ENCODE data around the gene PRDM11.

PRDM11 gene

GRCh38 chr11:45173064-45173463 is 26.6 kb downstream of the PRDM11 start:
- FAIRE-seq, result no peak

DNA sequence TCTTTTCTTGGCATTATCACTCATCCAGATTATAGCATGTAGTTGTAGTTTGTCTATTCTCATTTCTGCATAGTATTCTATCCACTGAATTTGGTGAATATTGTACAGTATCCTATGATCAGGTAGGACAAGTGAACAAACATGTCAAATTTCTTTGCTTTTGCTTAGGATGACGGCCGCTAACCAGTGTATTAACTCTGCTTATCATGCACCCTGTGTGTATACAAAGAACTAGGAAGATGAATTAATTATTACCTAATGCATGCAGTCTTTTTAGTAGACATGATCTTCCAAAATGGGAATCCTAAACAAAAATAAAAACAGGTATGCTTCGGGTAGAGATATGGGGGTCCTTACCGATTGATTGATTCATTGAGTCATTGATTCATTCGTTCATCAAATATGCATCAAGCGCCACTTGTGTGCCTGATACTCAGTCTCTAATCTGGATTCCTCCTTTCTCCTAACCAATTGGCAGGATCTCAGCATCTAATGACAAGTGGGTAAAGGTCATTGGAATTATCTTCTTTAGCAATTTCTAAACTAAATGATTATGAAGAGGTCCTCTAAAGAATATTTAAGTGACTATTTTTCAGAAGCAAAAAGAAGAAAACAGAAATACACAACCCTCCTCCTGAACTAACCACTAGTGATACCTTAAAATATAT is 27.9 kb downstream of the PRDM11 start:
- FAIRE-seq (no peak), DNase-seq (ENCODE audit: insufficient read length, low spot score) (no peak)

More at GRCh38 chr11:45173064-45173463, 26.6 kb downstream of the PRDM11 start:
- no peak for DNase-seq (ENCODE audit: insufficient read length, low spot score)

GRCh38 chr11:45174963-45175362 is 28.5 kb downstream of the PRDM11 start:
- FAIRE-seq (no peak), DNase-seq (ENCODE audit: insufficient read length, low spot score) (no peak)

- no peak for DNase-seq (ENCODE audit: insufficient read length, low spot score)
- FAIRE-seq, result no peak
These were observed 30.6 kb downstream of the PRDM11 start for GRCh38 chr11:45176996-45177395.

DNA sequence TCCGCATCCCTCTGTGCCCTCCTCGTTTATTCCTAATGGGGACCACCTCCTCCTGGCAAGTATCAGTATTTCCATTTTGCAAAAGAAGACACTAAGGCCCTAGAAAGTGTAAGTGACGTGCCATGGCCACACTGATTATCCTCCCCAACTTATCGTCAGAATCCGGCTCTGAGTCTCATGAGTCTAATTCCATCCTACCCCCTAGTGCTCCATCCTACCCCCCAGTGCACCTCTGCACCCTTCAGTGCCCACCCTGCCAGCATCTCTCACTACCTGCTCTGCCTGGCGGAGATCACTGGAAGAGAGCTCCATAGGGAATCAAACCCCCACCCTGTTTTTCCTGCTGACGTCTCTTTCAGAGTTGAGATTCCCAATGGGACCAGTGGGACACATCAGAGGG is 31.8 kb downstream of the PRDM11 start:
- FAIRE-seq (no peak), DNase-seq (ENCODE audit: insufficient read length, low spot score) (no peak)

DNA sequence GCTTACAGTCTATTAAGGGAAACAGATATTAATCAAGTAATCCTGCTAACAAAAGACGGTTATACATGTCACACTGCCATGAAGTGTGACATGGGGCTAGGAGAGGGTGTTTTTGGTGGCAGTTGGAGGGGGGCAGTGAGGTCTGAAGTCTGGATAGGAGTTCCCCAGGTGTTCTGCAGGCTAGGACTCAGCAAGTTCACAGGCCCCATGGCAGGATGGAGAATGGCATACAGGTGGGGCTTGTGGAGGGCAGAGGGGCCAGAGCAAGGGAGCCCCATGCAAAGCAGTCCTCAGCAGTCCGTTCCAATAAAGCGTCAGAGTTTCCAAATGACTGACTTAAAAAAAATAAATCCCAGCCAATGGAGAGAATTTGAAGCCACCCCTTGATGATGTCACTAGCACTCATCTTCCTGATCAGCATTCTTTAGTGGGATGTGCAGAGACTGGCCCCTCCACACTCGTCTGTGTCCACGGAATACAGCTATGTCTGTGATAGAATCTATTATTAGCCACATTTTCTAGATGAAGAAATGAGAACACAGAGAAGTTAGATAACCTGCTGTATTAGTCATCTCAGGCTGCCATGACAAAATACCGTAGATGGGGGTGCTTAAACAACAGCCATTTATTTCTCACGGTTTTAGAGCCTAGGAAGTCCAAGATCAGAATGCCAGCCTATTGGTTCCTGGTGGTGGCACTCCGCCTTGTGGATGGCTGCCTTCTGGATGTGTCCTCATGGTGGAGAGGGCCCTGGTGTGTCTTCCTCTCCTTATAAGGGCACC is 32.6 kb downstream of the PRDM11 start:
- FAIRE-seq (no peak), DNase-seq (ENCODE audit: insufficient read length, low spot score) (no peak)

GRCh38 chr11:45179686-45180178 is 33.3 kb downstream of the PRDM11 start:
- DNase-seq (ENCODE audit: insufficient read length, low spot score), result no peak
- FAIRE-seq, result no peak

- FAIRE-seq, result no peak
These were observed 33.9 kb downstream of the PRDM11 start for GRCh38 chr11:45180179-45180847.

DNA sequence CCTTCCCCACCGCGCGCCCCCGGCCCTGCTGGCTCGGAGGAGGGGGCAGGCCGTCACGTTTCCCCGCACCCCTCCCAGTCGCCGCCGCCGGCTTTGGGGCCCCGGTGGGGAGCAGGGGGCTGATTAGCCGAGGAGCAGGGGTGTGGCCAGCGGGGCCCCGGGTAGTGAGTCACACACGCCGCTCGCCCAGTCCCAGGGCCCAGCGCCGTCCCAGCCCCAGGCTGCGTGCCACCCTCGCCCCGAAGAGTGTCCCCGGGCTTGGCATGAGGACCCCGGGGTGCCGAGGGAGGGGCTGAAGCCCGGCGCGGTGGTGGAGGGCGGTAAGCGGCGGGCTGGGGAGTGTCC is 34.4 kb downstream of the PRDM11 start:
- no peak for FAIRE-seq
- no peak for DNase-seq (ENCODE audit: insufficient read length, low spot score)

More at GRCh38 chr11:45180179-45180847, 33.9 kb downstream of the PRDM11 start:
- DNase-seq (ENCODE audit: insufficient read length, low spot score), result no peak

DNA sequence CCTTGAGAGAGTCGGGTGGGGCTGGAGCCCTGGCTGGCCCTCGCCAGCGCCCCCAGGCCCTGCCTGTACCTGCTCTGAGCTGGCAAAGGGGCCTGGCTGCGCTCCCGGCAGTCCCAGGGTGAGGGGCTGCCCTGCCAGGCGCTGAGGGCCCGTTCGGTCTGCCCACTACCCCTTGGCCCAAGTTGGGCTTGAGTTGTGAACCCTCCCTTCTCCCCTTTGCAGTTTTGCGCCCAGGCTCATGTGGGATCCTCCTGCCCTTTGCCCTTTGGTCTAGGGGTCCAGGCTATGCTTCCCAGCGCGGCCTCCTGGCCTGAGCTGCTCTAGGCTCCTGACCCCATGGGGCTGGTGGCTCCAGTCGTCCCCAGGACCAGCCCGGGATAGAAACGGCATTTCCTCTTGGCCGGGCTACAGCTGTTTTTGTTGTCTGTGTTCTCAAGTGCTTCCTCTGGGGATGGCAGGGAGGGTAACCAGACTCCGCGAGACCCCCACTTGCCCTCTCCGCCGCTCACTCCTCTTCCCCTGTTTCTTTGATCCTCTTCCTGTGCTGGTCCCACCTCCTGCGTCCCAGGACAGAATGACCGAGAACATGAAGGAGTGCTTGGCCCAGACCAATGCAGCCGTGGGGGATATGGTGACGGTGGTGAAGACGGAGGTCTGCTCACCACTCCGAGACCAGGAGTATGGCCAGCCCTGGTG is 34.9 kb downstream of the PRDM11 start:
- FAIRE-seq, result no peak
- DNase-seq (ENCODE audit: insufficient read length, low spot score), result no peak

DNA sequence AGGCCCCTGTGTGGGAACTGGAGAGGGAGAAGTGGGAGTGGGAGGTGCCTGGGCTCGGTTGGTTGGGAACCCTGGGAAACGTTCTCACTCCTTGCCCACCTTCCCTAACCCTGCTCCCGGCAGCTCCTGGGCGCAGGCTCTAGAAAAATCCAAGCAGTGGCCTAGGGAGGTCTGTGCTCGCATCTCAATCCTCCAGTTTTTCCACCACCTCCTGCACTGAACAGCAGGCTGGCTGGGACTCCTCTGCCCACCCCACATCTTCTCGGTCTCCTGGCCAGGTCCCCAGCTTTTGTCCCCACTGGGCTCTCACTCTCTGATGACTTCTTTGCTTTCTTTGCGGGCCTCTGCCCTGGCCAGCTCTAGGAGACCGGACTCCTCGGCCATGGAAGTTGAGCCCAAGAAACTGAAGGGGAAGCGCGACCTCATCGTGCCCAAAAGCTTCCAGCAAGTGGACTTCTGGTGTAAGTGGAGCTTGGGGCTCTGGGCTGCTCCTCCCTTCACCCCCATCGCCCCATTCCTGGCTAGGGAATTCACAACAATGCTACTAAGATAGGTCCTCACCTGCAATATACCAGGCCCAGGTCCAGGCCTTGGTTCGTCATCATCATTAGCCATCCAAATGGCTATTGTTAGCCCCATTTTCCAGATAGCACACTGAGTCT is 35.6 kb downstream of the PRDM11 start:
- FAIRE-seq, result no peak
- DNase-seq (ENCODE audit: insufficient read length, low spot score), result no peak

DNA sequence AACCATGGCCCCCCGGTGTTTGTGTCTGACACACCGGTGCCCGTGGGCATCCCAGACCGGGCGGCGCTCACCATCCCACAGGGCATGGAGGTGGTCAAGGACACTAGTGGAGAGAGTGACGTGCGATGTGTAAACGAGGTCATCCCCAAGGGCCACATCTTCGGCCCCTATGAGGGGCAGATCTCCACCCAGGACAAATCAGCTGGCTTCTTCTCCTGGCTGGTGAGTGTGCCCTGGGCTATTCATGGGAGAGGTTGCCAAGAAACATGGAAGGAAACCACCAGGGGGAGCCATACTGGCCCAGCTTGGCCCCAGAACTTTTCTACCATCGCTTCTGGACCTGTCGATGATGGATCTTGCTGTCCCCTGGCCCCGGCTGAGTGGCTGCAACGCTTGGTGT is 36.5 kb downstream of the PRDM11 start:
- DNase-seq (ENCODE audit: insufficient read length, low spot score) (no peak), FAIRE-seq (no peak)

GRCh38 chr11:45184640-45185039 is 38.2 kb downstream of the PRDM11 start:
- no peak for FAIRE-seq

DNA sequence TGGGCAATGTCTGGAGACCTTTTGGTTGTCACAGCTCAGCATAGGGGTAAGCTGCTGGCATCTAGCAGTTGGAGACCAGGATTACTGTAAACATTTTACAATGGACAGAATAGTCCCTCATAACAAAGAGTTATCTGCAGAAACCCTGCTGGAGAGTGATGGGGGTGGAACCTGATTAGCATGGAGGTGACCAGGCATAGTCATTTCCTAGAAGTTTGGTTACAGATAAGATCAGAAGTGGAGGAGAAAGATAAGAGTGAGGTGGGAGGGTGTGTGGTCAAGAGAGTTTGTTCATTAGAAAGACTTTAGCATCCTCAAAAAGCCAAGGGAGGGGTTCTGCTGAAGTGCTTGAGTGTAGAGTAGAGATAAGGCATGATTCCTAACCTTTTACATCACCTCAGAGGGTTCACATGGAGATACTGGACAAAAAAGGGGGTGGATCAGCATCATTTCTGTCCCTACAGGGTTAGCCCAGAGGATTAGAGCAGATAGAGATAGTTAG is 38.8 kb downstream of the PRDM11 start:
- FAIRE-seq, result no peak

More at GRCh38 chr11:45184640-45185039, 38.2 kb downstream of the PRDM11 start:
- DNase-seq (ENCODE audit: insufficient read length, low spot score), result no peak

GRCh38 chr11:45187375-45187774 is 40.9 kb downstream of the PRDM11 start:
- FAIRE-seq, result no peak

More for the DNA sequence above, 38.8 kb downstream of the PRDM11 start:
- DNase-seq (ENCODE audit: insufficient read length, low spot score), result no peak

GRCh38 chr11:45188127-45188526 is 41.7 kb downstream of the PRDM11 start:
- FAIRE-seq, result no peak

More at GRCh38 chr11:45187375-45187774, 40.9 kb downstream of the PRDM11 start:
- no peak for DNase-seq (ENCODE audit: insufficient read length, low spot score)

DNA sequence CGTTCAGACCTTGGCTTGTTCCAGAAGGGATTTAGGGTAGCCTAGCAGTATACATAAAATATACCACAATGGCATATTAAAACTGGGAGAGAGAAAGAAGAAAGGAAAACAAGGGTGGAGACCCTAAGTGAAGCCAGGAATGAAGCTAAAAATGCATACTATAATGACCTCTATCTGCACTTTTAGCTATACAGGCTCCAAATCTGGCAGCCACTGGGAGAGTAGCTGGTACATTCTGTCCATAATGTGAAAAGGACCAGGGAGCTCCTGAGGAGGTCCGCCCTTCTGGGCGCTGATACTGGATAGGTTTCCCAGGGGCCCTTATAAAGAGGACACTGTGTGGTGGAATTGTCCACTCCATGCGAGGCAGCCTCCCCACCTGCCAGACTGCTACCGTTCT is 42.8 kb downstream of the PRDM11 start:
- DNase-seq (ENCODE audit: insufficient read length, low spot score) (no peak), FAIRE-seq (no peak)

More at GRCh38 chr11:45188127-45188526, 41.7 kb downstream of the PRDM11 start:
- no peak for DNase-seq (ENCODE audit: insufficient read length, low spot score)

DNA sequence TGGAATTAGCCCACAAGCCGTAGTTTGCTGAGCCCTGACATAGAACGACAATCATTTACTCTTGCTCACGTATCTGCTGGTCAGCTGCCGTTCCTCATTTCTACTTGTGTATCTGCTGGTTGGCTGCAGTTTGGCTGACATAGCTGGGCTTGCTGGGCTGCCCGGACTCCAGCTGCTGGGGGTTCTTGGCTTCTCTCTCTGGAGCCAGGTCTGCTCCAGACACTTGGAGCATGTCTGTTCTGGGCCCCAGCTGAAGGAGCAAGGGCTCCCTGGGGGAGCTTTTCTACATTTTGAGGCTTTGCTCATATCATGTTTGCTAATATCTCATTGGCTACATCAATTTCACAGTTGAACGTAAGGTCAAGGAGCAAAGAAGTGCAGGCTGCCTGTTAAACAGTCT is 47.3 kb downstream of the PRDM11 start:
- no peak for FAIRE-seq
- no peak for DNase-seq (ENCODE audit: insufficient read length, low spot score)

- FAIRE-seq, result no peak
These were observed 58.3 kb downstream of the PRDM11 start for GRCh38 chr11:45204761-45205160.

DNA sequence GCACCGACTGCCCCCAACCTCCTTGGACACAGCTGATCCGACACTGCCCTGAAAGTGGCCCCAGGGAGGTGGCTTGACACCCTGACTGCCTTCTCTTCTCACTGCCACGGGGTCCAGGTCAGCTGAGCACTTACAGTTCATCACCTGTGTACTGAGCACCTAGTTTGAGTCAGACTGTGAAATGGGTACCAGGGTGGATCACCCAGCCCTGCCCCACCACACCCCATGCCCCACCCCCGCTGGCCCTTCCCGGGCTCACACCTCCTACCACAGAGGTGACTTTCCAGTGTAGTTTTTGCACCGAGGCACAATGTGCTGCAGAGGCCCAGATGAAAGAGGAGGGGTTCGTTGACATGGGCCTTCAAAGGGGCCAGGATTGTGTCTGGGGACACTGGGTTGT is 59.5 kb downstream of the PRDM11 start:
- DNase-seq (ENCODE audit: insufficient read length, low spot score), result no peak
- no peak for FAIRE-seq

More at GRCh38 chr11:45204761-45205160, 58.3 kb downstream of the PRDM11 start:
- DNase-seq (ENCODE audit: insufficient read length, low spot score), result no peak

Measured in GM19239 (cell line).